ENCODE measurements around the gene ASTN1. TPM values are rescaled to one million over a fixed set of nuclear protein-coding genes. Genes with fewer than 3 reads are reported as not detected.

The ASTN1 gene
- total RNA-seq, 1 experiment from 2014 or later, result not detected

DNA sequence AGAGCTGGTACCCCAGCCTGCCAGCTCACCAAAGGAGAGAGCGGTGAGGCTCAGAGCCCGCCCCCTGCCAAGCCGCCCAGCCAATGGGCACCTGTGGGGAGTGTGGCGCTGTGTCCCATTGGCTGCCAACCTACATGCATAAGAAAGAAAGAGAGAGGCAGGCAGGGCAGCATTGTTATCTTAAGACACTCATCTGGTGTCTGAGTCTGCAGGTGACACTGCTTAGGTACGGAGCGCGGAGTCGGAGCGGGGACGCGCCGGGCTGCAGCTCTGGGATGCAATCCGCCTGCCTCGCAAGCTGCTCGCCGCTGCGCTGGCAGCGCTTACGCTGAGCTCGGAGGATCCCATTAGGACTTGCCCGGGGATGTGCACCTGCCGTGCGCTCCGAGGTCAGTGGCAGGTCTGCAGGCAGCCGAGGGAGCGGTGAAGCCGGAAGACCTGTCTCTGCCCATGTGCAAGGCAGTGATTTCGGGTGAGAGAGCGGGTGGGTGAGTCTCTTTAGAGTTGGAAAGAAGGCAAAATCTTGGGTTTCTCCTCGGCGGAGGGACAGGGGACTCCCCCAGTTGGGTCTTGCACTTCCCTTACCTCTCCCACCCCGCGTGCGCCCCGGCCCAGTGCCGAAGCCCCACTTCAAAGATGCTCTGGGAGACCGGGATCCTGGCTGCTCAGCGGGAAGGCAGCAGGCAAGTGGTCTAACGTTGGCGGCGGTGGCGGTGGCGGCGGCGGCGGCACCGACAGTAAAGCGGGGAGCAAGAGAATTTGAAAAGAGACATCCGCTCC, 6.4 kb upstream of the ASTN1 start, which contains the start of gene BRINP2:
BRINP2 (plus strand) TSS at position 203 of the 780 bp plus-strand sequence. CDS start 58,919 bp downstream, outside the sequence.
- DNase-seq (ENCODE audit: low spot score), result peak; percentile 96
- in situ Hi-C loops (cut with HindIII; ENCODE audit: low sequenced_read_pairs), result no loop called here

DNA sequence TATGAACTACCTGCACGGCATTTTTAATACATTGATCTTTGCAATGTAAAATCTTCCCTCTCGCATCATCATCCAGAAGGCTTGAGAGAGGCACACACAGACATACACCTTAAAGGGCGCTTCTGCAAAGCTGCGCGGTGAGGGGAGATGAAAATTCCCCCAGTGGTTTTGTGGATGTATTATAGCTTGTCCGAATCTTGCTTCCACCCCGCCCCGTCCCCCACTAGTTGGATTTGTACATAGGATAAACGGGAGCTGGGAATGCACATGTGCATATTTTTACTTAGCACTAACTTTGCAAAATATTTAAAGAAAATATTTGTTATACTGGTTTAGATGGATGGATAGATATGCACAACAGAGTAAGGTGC, 542 bp upstream of the ASTN1 start:
- in situ Hi-C loops (cut with HindIII; ENCODE audit: low sequenced_read_pairs), result no loop called here
- DNase-seq (ENCODE audit: low spot score), result no peak

DNA sequence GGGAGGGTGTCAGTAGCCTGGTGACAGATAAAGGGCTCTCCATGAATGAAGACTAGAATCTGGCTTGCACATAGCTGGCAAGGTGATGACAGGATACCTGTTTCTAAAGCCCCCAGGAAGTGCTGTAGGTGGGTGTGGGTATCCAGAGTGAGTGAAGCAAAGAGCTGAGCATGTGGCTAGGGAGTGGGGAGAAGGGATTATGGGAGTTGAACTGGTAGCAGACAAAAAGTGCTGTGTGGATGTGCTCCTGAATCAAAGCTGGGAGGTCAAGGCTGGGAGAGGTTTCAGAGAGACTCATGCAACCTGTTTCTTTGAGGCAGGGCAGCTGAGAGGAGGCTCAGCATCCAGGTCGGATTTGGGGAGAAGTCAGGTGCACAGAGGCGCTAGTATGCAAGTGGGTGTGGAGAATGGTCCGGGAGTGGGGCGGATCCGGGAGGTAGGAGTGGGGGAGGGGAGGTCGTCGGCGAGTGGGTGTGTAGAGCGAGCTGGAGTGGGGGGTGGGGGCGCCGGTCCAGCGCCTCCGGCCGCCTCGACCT, 600 bp downstream of the ASTN1 start:
- in situ Hi-C loops (cut with HindIII; ENCODE audit: low sequenced_read_pairs), result no loop called here
- peak; percentile 72 for DNase-seq (ENCODE audit: low spot score)

- DNase-seq (ENCODE audit: low spot score), result no peak
- in situ Hi-C loops (cut with HindIII; ENCODE audit: low sequenced_read_pairs), result no loop called here
Measured at GRCh38 chr1:177162243-177162642, 2.3 kb downstream of the ASTN1 start.

DNA sequence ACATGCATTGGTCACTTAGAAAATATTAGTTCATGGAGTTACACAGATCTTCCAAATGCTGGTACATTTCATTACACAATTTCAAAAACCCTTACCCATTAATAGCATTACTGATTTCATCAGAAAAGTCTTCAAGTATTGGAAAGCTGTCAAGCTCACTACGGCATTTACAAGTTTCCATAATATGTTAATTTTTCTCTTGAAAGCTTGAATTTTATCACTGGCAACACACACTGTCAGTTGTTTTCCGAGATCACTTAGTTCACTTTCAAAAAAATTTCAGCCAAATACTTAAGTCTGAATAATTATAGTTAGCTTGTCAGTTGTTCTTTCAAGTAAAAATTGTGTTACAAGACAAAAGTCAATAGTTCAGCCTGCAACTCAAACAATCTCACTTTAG, 18.0 kb downstream of the ASTN1 start:
- DNase-seq (ENCODE audit: low spot score), result no peak

DNA sequence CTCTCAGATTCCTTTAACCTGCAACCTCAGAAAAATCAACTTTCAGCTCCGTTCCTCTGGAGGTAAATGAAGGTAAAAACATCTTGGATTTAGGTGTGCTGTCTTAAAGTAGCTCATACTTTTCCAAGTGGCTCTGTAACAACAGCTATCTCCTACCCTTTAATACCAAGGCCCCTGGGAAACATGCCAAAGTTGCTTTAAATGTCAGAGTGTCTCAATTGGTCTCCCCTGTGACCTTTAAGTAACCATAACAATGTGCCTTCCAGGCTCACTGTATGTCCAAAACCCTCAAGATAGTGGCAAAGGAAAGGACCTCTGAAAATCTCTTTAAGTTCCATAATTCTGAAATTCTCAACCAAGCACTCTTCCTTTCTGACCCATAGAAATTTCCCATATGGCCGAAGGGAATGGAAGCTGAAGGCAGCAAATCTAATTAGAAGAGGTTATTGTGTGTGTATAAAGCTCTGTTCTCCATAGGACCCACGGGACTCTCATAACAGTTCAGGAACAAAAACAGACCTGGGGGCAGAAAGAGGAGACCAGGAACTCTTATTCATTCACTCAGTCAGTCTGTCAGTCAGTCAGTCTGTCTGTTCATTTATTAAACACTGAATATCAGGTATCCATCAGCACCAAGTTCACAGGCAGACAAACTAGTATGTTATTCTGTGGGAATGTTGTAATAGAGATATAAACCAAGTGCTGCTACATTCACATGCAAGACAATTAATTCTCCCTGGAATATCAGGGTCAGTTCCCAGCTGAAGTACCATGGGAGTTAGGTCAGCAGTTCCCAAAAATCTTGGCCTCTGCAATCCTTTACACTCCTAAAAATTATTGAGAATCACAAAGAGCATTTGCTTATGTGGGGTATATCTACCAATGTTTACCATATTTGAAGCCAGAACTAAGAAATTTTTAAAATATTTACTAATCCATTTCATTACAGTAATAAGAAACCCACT, 19.1 kb downstream of the ASTN1 start:
- DNase-seq (ENCODE audit: low spot score), result no peak
- in situ Hi-C loops (cut with HindIII; ENCODE audit: low sequenced_read_pairs), result no loop called here

More for the DNA sequence above, 18.0 kb downstream of the ASTN1 start:
- in situ Hi-C loops (cut with HindIII; ENCODE audit: low sequenced_read_pairs), result no loop called here

- in situ Hi-C loops (cut with HindIII; ENCODE audit: low sequenced_read_pairs), result no loop called here
- no peak for DNase-seq (ENCODE audit: low spot score)
Measured at GRCh38 chr1:177142791-177143271, 21.7 kb downstream of the ASTN1 start.

GRCh38 chr1:177142010-177142409, 22.5 kb downstream of the ASTN1 start:
- in situ Hi-C loops (cut with HindIII; ENCODE audit: low sequenced_read_pairs), result no loop called here
- no peak for DNase-seq (ENCODE audit: low spot score)

GRCh38 chr1:177138347-177138746, 26.2 kb downstream of the ASTN1 start:
- in situ Hi-C loops (cut with HindIII; ENCODE audit: low sequenced_read_pairs), result no loop called here
- no peak for DNase-seq (ENCODE audit: low spot score)

DNA sequence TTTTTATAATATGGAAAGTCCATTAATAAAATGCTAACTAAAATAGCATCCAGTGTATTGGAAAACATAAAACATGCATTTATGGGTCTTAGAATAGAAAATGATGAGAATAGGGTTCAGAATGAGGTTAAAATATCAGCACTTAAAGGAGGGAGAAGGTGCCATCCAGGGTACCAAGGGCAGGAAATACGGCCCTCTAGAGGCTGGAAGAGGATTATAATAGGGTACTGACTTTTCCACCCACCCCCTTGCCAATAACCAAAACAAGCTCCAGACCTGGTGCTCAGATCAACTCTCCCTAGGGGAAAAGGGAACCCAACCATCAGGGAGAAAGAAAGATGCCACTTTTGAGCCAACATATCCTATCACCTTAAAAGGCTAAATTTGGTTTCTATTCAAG, 26.7 kb downstream of the ASTN1 start:
- DNase-seq (ENCODE audit: low spot score), result no peak
- in situ Hi-C loops (cut with HindIII; ENCODE audit: low sequenced_read_pairs), result no loop called here

GRCh38 chr1:177135250-177135649, 29.3 kb downstream of the ASTN1 start:
- in situ Hi-C loops (cut with HindIII; ENCODE audit: low sequenced_read_pairs), result no loop called here

GRCh38 chr1:177133977-177134538, 30.5 kb downstream of the ASTN1 start:
- DNase-seq (ENCODE audit: low spot score), result no peak
- in situ Hi-C loops (cut with HindIII; ENCODE audit: low sequenced_read_pairs), result no loop called here

More at GRCh38 chr1:177135250-177135649, 29.3 kb downstream of the ASTN1 start:
- no peak for DNase-seq (ENCODE audit: low spot score)

DNA sequence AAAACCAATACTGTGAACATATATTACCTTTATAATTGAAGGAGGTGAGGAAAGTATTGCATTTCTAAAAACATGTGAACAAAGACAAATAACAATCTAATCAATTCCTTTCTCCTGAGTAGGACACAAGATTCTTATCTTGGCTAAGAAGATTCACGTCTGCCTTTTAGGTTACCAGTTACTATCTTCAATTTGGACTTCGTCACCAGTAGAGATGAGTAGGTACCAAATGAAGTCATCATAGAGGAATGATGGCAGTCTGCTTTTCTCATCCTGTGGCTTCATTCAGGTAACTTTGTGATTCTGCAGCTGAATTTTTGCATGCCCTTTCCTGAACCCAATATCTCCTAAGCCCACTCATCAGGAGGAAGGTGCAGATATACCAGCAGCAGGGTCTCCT, 32.4 kb downstream of the ASTN1 start:
- DNase-seq (ENCODE audit: low spot score), result no peak
- in situ Hi-C loops (cut with HindIII; ENCODE audit: low sequenced_read_pairs), result no loop called here

DNA sequence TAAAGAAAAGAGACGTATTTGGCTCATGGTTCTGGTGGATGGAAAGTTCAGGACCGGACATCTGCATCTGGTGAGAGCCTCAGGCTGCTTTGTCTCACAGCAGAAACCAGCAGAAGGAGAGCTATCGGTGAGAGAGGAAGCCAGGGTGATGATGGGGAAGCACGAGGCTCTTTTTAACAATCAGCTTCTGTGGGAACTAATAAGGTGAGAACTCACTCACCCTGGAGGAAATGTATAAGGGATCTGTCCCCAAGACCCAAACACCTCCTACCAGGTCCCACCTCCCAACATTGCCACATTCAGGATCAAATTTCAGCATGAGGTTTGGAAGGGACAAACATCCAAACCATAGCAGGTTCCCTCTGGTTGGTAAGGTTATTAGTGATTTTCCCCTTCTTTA, 32.8 kb downstream of the ASTN1 start:
- in situ Hi-C loops (cut with HindIII; ENCODE audit: low sequenced_read_pairs), result no loop called here
- no peak for DNase-seq (ENCODE audit: low spot score)

GRCh38 chr1:177130451-177130945, 34.0 kb downstream of the ASTN1 start:
- in situ Hi-C loops (cut with HindIII; ENCODE audit: low sequenced_read_pairs), result no loop called here
- DNase-seq (ENCODE audit: low spot score), result no peak

GRCh38 chr1:177128665-177129281, 35.7 kb downstream of the ASTN1 start:
- no peak for DNase-seq (ENCODE audit: low spot score)
- in situ Hi-C loops (cut with HindIII; ENCODE audit: low sequenced_read_pairs), result no loop called here

GRCh38 chr1:177126267-177126666, 38.2 kb downstream of the ASTN1 start:
- in situ Hi-C loops (cut with HindIII; ENCODE audit: low sequenced_read_pairs), result no loop called here

DNA sequence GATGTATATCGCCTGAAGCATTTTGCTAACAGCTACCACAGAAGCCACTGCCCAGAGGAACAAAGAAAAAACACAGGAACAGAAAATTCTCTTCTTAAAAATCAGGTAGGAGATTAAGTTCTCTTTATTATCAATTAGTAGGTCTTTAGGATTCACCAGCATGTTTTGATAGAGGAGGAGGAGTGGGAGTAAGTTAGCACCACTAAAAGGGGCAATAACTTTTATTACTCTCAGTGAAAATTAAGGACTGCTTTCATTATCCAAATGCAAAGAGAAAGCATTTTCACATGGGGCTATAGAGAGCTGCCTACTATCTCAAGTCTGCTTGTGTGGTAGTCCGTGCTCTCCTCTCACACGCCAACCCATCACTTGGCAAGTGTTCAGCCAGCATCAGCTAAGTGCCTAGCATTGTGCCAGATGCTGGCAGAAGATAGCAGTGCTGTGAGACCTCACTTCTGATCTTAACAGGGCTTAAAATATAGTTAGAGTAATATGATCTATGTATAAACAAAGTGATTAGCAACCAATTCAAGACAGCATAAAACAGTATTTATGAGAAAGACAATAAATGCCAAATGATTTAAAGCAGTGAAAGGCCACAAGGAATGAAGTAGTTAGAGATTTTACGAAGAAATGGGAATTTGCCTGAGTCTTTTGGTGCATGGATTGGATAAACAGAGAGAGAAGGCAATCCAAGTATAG, 39.8 kb downstream of the ASTN1 start:
- DNase-seq (ENCODE audit: low spot score), result no peak
- in situ Hi-C loops (cut with HindIII; ENCODE audit: low sequenced_read_pairs), result no loop called here

More at GRCh38 chr1:177126267-177126666, 38.2 kb downstream of the ASTN1 start:
- DNase-seq (ENCODE audit: low spot score), result no peak
